GM23338 (cell line): Measurements from ENCODE around the gene F11R. TPM values are rescaled to one million over a fixed set of nuclear protein-coding genes. Genes with fewer than 3 reads are reported as not detected.

Experiments
- ATAC-seq: fragments of 200-7000 bp; cut with Tn5 transposase; 3 replicates; pipeline ENCODE4 v1.9.1; 2020
- DNase-seq: peaks from one replicate; pipeline ENCODE4 v3.0.0-alpha.2; 2015; ENCODE audit warnings: low spot score
- H2AFZ ChIP-seq: fragments of 200-600 bp; sonication (generic); 2 replicates; pipeline ENCODE4 v1.8.0; 2016; ENCODE audit warnings: antibody characterized with exemption, mild to moderate bottlenecking, moderate library complexity
- H3F3A ChIP-seq: fragments of 200-600 bp; sonication (generic); replicated peaks from 2 replicates; pipeline ENCODE4 v1.8.0; 2017; ENCODE audit warnings: antibody characterized with exemption, mixed run types, low read depth
- H3K27ac ChIP-seq: fragments of 200-600 bp; sonication (generic); 2 replicates; pipeline ENCODE4 v1.6.1; 2016; ENCODE audit warnings: low read depth
- H3K27me3 ChIP-seq: fragments of 200-600 bp; sonication (generic); 2 replicates; pipeline ENCODE4 v1.8.0; 2016; ENCODE audit warnings: mild to moderate bottlenecking, mixed run types, moderate library complexity; ENCODE audit not compliant: insufficient read depth
- H3K36me3 ChIP-seq: fragments of 200-600 bp; sonication (generic); 2 replicates; pipeline ENCODE4 v1.8.0; 2016; ENCODE audit warnings: mild to moderate bottlenecking; ENCODE audit not compliant: insufficient read depth
- H3K4me1 ChIP-seq: fragments of 200-600 bp; sonication (generic); 2 replicates; pipeline ENCODE4 v1.8.0; 2016; ENCODE audit warnings: mild to moderate bottlenecking, moderate library complexity; ENCODE audit not compliant: insufficient read depth
- H3K4me2 ChIP-seq: fragments of 200-600 bp; sonication (generic); 2 replicates; pipeline ENCODE4 v1.7.1; 2017; ENCODE audit warnings: mixed run types
- H3K4me3 ChIP-seq: fragments of 200-600 bp; sonication (generic); 2 replicates; pipeline ENCODE4 v1.6.1; 2016; ENCODE audit warnings: mixed run types
- H3K79me2 ChIP-seq: fragments of 200-600 bp; sonication (generic); replicated peaks from 2 replicates; pipeline ENCODE4 v1.8.0; 2017; ENCODE audit warnings: mild to moderate bottlenecking; ENCODE audit not compliant: insufficient read depth
- H3K9me2 ChIP-seq: fragments of 200-600 bp; sonication (generic); 2 replicates; pipeline ENCODE4 v1.8.0; 2017; ENCODE audit not compliant: insufficient read depth
- H4K20me1 ChIP-seq: fragments of 200-600 bp; sonication (generic); replicated peaks from 2 replicates; pipeline ENCODE4 v1.8.0; 2017; ENCODE audit warnings: mild to moderate bottlenecking; ENCODE audit not compliant: insufficient read depth
- H3K27ac Mint-ChIP-seq: 2 replicates; pipeline ENCODE4 v1.8.0; 2020; ENCODE audit warnings: inconsistent platforms, mild to moderate bottlenecking, moderate library complexity, mixed read lengths
- H3K27me3 Mint-ChIP-seq: 3 replicates; pipeline ENCODE4 v1.8.0; 2022; ENCODE audit warnings: low read depth, mild to moderate bottlenecking, moderate library complexity, mixed read lengths, inconsistent platforms; ENCODE audit not compliant: insufficient read depth, poor library complexity
- H3K36me3 Mint-ChIP-seq: 3 replicates; pipeline ENCODE4 v1.8.0; 2021; ENCODE audit warnings: low read depth, mild to moderate bottlenecking, inconsistent platforms, moderate library complexity, mixed read lengths
- H3K4me1 Mint-ChIP-seq: 3 replicates; pipeline ENCODE4 v1.8.0; 2020; ENCODE audit warnings: mild to moderate bottlenecking, inconsistent platforms, mixed read lengths
- H3K4me3 Mint-ChIP-seq: 3 replicates; pipeline ENCODE4 v1.8.0; 2021; ENCODE audit warnings: moderate library complexity, mild to moderate bottlenecking, inconsistent platforms, mixed read lengths
- H3K9me3 Mint-ChIP-seq: 3 replicates; pipeline ENCODE4 v1.8.0; 2020; ENCODE audit warnings: moderate library complexity, mild to moderate bottlenecking, inconsistent platforms, mixed read lengths
- CREB1 ChIP-seq: fragments of 250-450 bp; sonication (Bioruptor Pico); IDR thresholded peaks from 2 replicates; pipeline ENCODE4 v1.5.0; 2020; ENCODE audit warnings: low read depth, mild to moderate bottlenecking, moderate library complexity
- EZH2 ChIP-seq: fragments of 200-600 bp; sonication (generic); IDR thresholded peaks from one replicate; pipeline ENCODE4 v1.8.0; 2017; ENCODE audit warnings: antibody characterized with exemption, mild to moderate bottlenecking, low read depth; ENCODE audit not compliant: unreplicated experiment
- EZH2phosphoT487 ChIP-seq: fragments of 200-600 bp; sonication (generic); IDR thresholded peaks from one replicate; pipeline ENCODE4 v1.8.1; 2018; ENCODE audit warnings: antibody characterized with exemption; ENCODE audit not compliant: unreplicated experiment
- JUNB ChIP-seq: IDR thresholded peaks from one replicate; pipeline ENCODE4 v1.6.1; 2016; ENCODE audit warnings: antibody characterized with exemption; ENCODE audit not compliant: unreplicated experiment
- NANOG ChIP-seq: IDR thresholded peaks from 2 replicates; pipeline ENCODE4 v1.6.1; 2016; ENCODE audit warnings: antibody characterized with exemption, borderline replicate concordance
- ZNF114 ChIP-seq: fragments of 250-450 bp; sonication (Bioruptor Pico); IDR thresholded peaks from 2 replicates; pipeline ENCODE4 v1.5.0; 2020; ENCODE audit warnings: mild to moderate bottlenecking, moderate library complexity
- ZNF331 ChIP-seq: fragments of 250-450 bp; sonication (Bioruptor Pico); IDR thresholded peaks from 2 replicates; pipeline ENCODE4 v1.5.0; 2020; ENCODE audit warnings: low read depth, mild to moderate bottlenecking, moderate library complexity
- polyA plus RNA-seq: library from polyadenylated mRNA; unstranded; fragments of >200 nt; fragmentation: Nextera tagmentation; extraction: Ambion mirVana; gene quantifications from 2 replicates; pipeline ENCODE4 v1.2.1, GENCODE V29; 2016
- total RNA-seq: library from RNA; depleted of rRNA; stranded (reverse); fragments of >200 nt; shearing (Covaris generic); gene quantifications from 2 replicates; pipeline ENCODE4 v1.2.3, GENCODE V29; 2014
- TF ChIP-seq, protein P1 (sequence below): IDR thresholded peaks from one replicate; pipeline ENCODE4 v1.6.1; 2018; ENCODE audit warnings: antibody characterized with exemption; ENCODE audit not compliant: unreplicated experiment
- TF ChIP-seq, protein P2 (sequence below): fragments of 250-450 bp; sonication (Bioruptor Pico); IDR thresholded peaks from 2 replicates; pipeline ENCODE4 v1.5.0; 2020; ENCODE audit warnings: mild to moderate bottlenecking, moderate library complexity
- TF ChIP-seq, protein P3 (sequence below): IDR thresholded peaks from 2 replicates; pipeline ENCODE4 v1.6.1; 2016; ENCODE audit warnings: antibody characterized with exemption
- TF ChIP-seq, protein P4 (sequence below), 2 experiments: fragments of 200-600 bp in 1 of 2; sonication (generic) in 1 of 2; conservative IDR thresholded peaks; 2 replicates each; pipeline versions ENCODE4 v1.5.1 to v1.6.1; 2016 to 2017; ENCODE audit warnings: antibody characterized with exemption in 2 of 2, low read depth in 2 of 2, mild to moderate bottlenecking in 2 of 2, moderate library complexity in 1 of 2

The F11R gene
- total and polyA plus RNA-seq, 2 experiments from 2014 or later: 51.0 to 169 TPM

- TF ChIP-seq, protein P1, sequence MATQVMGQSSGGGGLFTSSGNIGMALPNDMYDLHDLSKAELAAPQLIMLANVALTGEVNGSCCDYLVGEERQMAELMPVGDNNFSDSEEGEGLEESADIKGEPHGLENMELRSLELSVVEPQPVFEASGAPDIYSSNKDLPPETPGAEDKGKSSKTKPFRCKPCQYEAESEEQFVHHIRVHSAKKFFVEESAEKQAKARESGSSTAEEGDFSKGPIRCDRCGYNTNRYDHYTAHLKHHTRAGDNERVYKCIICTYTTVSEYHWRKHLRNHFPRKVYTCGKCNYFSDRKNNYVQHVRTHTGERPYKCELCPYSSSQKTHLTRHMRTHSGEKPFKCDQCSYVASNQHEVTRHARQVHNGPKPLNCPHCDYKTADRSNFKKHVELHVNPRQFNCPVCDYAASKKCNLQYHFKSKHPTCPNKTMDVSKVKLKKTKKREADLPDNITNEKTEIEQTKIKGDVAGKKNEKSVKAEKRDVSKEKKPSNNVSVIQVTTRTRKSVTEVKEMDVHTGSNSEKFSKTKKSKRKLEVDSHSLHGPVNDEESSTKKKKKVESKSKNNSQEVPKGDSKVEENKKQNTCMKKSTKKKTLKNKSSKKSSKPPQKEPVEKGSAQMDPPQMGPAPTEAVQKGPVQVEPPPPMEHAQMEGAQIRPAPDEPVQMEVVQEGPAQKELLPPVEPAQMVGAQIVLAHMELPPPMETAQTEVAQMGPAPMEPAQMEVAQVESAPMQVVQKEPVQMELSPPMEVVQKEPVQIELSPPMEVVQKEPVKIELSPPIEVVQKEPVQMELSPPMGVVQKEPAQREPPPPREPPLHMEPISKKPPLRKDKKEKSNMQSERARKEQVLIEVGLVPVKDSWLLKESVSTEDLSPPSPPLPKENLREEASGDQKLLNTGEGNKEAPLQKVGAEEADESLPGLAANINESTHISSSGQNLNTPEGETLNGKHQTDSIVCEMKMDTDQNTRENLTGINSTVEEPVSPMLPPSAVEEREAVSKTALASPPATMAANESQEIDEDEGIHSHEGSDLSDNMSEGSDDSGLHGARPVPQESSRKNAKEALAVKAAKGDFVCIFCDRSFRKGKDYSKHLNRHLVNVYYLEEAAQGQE: no peak
- TF ChIP-seq EZH2: no peak
- TF ChIP-seq EZH2phosphoT487: no peak
These were observed 48.3 kb upstream of the F11R start (continued) for GRCh38 chr1:161069241-161069640.

DNA sequence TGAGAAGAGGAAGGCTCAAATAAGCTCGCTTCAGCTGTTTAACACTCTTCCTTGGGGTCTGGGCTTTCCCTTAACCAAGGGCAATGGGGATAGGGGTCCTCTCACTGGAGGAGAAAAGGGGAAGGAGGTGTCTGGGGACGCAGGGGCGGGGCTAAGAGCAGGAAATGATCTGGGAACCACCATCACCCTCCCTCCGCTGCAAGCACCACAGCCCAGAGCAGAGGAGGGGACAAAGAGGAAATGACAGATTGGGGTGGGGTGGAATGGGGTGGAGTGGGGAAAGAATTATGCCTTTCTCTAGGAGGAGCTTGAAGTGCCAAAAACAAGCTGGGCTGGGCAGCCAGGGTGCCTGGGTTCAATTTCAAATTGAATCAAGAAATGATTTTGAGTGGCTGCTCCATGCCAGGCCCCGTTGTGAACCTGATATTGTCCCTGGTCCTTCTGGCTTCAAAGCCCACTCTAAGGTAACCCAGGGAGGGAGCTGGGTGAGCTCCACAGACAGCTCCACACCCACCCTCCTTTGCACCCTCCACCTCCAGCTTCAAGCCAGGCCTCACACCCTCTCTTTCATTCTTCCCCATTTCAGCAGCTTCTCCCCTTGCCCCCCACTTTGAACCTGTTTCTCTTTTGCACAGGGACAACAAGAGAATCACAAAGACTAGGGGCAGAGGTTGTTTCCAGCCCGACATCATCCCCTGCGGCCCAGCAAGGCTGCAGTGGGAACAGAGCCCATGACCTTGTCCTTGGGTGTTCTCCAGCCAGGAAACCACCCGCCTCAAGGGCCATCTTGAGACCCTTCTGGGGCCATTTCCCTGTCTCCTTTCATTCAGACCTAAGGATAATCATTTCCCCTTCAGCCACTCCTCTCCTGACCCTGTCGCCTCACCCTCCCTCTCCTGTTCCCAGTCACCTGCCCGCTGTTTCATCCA, 47.6 kb upstream of the F11R start:
- H3K9me3 Mint-ChIP-seq: no peaks in the 10 kb centered on the region; the same call in 2 of the 3 replicates
- H3K4me1 ChIP-seq: peaks cover 10% of the 10 kb centered on the region; the same call in 1 of the 2 replicates
- no peaks in the 10 kb centered on the region for H3K27me3 ChIP-seq
- H3K4me1 Mint-ChIP-seq: peaks cover 11% of the 10 kb centered on the region
- H2AFZ ChIP-seq: peak overlapping the region; percentile 89
- H3K36me3 ChIP-seq: no peaks in the 10 kb centered on the region
- H4K20me1 ChIP-seq: no peaks in the 10 kb centered on the region
- H3K27ac ChIP-seq: no peak overlapping the region
- H3K79me2 ChIP-seq: no peaks in the 10 kb centered on the region
- no peaks in the 10 kb centered on the region for H3K36me3 Mint-ChIP-seq
- H3F3A ChIP-seq: no peaks in the 10 kb centered on the region
- no peak overlapping the region for H3K4me3 ChIP-seq
- peaks cover 12% of the 10 kb centered on the region for H3K27me3 Mint-ChIP-seq
- H3K4me2 ChIP-seq: no peak overlapping the region
- no peaks in the 10 kb centered on the region for H3K9me2 ChIP-seq
- H3K27ac Mint-ChIP-seq: no peak overlapping the region; the same call in 1 of the 2 replicates
- no peak overlapping the region for H3K4me3 Mint-ChIP-seq
- peak; percentile 61 for ATAC-seq
- DNase-seq: peak; percentile 56
- TF ChIP-seq, protein P2, sequence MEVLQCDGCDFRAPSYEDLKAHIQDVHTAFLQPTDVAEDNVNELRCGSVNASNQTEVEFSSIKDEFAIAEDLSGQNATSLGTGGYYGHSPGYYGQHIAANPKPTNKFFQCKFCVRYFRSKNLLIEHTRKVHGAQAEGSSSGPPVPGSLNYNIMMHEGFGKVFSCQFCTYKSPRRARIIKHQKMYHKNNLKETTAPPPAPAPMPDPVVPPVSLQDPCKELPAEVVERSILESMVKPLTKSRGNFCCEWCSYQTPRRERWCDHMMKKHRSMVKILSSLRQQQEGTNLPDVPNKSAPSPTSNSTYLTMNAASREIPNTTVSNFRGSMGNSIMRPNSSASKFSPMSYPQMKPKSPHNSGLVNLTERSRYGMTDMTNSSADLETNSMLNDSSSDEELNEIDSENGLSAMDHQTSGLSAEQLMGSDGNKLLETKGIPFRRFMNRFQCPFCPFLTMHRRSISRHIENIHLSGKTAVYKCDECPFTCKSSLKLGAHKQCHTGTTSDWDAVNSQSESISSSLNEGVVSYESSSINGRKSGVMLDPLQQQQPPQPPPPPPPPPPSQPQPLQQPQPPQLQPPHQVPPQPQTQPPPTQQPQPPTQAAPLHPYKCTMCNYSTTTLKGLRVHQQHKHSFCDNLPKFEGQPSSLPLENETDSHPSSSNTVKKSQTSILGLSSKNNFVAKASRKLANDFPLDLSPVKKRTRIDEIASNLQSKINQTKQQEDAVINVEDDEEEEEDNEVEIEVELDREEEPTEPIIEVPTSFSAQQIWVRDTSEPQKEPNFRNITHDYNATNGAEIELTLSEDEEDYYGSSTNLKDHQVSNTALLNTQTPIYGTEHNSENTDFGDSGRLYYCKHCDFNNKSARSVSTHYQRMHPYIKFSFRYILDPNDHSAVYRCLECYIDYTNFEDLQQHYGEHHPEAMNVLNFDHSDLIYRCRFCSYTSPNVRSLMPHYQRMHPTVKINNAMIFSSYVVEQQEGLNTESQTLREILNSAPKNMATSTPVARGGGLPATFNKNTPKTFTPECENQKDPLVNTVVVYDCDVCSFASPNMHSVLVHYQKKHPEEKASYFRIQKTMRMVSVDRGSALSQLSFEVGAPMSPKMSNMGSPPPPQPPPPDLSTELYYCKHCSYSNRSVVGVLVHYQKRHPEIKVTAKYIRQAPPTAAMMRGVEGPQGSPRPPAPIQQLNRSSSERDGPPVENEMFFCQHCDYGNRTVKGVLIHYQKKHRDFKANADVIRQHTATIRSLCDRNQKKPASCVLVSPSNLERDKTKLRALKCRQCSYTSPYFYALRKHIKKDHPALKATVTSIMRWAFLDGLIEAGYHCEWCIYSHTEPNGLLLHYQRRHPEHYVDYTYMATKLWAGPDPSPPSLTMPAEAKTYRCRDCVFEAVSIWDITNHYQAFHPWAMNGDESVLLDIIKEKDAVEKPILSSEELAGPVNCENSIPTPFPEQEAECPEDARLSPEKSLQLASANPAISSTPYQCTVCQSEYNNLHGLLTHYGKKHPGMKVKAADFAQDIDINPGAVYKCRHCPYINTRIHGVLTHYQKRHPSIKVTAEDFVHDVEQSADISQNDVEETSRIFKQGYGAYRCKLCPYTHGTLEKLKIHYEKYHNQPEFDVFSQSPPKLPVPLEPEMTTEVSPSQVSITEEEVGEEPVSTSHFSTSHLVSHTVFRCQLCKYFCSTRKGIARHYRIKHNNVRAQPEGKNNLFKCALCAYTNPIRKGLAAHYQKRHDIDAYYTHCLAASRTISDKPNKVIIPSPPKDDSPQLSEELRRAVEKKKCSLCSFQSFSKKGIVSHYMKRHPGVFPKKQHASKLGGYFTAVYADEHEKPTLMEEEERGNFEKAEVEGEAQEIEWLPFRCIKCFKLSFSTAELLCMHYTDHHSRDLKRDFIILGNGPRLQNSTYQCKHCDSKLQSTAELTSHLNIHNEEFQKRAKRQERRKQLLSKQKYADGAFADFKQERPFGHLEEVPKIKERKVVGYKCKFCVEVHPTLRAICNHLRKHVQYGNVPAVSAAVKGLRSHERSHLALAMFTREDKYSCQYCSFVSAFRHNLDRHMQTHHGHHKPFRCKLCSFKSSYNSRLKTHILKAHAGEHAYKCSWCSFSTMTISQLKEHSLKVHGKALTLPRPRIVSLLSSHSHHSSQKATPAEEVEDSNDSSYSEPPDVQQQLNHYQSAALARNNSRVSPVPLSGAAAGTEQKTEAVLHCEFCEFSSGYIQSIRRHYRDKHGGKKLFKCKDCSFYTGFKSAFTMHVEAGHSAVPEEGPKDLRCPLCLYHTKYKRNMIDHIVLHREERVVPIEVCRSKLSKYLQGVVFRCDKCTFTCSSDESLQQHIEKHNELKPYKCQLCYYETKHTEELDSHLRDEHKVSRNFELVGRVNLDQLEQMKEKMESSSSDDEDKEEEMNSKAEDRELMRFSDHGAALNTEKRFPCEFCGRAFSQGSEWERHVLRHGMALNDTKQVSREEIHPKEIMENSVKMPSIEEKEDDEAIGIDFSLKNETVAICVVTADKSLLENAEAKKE (CRISPR knock-in tag): no peak
- TF ChIP-seq ZNF331 (CRISPR knock-in tag) (no peak), ZNF114 (CRISPR knock-in tag) (no peak), JUNB (no peak), EZH2 (no peak), CREB1 (CRISPR knock-in tag) (no peak), NANOG (no peak)
- TF ChIP-seq, protein P3, sequence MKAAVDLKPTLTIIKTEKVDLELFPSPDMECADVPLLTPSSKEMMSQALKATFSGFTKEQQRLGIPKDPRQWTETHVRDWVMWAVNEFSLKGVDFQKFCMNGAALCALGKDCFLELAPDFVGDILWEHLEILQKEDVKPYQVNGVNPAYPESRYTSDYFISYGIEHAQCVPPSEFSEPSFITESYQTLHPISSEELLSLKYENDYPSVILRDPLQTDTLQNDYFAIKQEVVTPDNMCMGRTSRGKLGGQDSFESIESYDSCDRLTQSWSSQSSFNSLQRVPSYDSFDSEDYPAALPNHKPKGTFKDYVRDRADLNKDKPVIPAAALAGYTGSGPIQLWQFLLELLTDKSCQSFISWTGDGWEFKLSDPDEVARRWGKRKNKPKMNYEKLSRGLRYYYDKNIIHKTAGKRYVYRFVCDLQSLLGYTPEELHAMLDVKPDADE: no peak
- TF ChIP-seq, protein P4, sequence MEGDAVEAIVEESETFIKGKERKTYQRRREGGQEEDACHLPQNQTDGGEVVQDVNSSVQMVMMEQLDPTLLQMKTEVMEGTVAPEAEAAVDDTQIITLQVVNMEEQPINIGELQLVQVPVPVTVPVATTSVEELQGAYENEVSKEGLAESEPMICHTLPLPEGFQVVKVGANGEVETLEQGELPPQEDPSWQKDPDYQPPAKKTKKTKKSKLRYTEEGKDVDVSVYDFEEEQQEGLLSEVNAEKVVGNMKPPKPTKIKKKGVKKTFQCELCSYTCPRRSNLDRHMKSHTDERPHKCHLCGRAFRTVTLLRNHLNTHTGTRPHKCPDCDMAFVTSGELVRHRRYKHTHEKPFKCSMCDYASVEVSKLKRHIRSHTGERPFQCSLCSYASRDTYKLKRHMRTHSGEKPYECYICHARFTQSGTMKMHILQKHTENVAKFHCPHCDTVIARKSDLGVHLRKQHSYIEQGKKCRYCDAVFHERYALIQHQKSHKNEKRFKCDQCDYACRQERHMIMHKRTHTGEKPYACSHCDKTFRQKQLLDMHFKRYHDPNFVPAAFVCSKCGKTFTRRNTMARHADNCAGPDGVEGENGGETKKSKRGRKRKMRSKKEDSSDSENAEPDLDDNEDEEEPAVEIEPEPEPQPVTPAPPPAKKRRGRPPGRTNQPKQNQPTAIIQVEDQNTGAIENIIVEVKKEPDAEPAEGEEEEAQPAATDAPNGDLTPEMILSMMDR (conservative IDR thresholded peaks at IDR 0.05; ENCODE audit: low read depth in 2 of 2): no peak
